Measurements from ENCODE around the gene CSNK1G2. TPM values are rescaled to one million over a fixed set of nuclear protein-coding genes. Genes with fewer than 3 reads are reported as not detected.

Gene CSNK1G2
- total RNA-seq: 24.5 TPM
- long read RNA-seq, transcript CSNK1G2-201 (12 exons, 2,918 nt): major isoform, 46 of 65 reads
- long read RNA-seq, partial matches to known transcripts: 6 of 65 reads
- long read RNA-seq, other reads (novel, unspliced or antisense): 13 of 65 reads

DNA sequence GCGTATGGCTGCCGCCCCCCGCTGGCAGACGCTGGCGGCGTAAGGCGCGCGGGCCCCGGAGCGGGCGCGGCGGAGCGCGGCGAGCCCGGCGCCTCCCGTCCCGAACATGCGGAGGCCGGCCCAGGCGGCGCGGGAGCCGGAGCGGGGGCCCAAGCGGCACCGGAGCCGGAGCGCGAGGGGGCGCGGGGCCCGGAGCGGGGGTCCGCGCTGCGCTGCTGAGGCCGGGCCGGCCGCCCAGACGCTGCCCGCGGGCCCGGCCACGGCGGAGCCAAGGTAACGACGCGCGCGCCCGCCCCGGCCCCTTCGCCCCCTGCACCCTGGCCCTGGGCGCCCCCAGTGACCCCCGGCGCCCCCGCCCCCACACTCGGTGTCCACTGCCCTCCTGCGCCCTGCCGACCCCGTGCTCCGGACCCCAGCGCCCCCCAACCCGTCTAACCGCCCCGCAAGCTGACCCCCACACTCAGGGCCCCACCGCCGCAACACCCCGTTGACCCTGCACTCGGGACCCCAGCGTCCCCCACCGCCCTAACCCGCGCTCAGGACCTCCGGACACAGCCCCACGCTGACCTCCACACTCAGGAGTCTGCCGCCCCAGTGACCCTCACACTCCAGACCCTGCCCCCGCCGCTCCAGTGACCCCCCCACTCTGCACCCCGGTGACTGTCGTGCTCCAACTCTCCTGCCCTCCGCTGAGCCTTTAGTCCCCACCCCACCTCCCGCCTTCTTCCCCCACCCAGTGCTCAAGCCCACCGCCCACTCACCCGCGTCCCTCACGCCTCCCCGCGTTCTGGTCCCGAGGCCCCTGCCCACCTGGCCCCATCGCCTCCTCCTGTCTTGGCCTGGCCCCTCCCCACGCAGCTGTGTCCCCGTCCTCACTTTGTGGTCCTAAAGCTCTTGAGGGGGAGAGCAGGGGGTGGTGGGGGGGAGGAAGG is at the start of gene CSNK1G2:
CSNK1G2 (plus strand) TSS at position 27 of the 932 bp plus-strand sequence. CDS start 28,601 bp downstream, outside the sequence.
- H3K9me3 ChIP-seq (replicated peaks): no peaks in the 10 kb centered on the region
- H3K27ac ChIP-seq (replicated peaks): peak within 1 kb of the TSS; percentile 99
- no peaks in the 10 kb centered on the region for H3K27me3 ChIP-seq (ENCODE audit: low read depth)
- TF ChIP-seq, protein P1, sequence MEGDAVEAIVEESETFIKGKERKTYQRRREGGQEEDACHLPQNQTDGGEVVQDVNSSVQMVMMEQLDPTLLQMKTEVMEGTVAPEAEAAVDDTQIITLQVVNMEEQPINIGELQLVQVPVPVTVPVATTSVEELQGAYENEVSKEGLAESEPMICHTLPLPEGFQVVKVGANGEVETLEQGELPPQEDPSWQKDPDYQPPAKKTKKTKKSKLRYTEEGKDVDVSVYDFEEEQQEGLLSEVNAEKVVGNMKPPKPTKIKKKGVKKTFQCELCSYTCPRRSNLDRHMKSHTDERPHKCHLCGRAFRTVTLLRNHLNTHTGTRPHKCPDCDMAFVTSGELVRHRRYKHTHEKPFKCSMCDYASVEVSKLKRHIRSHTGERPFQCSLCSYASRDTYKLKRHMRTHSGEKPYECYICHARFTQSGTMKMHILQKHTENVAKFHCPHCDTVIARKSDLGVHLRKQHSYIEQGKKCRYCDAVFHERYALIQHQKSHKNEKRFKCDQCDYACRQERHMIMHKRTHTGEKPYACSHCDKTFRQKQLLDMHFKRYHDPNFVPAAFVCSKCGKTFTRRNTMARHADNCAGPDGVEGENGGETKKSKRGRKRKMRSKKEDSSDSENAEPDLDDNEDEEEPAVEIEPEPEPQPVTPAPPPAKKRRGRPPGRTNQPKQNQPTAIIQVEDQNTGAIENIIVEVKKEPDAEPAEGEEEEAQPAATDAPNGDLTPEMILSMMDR (IDR thresholded peaks at IDR 0.05; ENCODE audit: borderline replicate concordance): peak; percentile 26
- intact Hi-C loops (cut with micrococcal nuclease): no loop called here
- peaks cover 52% of the 10 kb centered on the region for H3K4me1 ChIP-seq
- H3K36me3 ChIP-seq: no peaks in the 10 kb centered on the region
- peak within 1 kb of the TSS; percentile 81 for H3K4me3 ChIP-seq
- no peak for DNase-seq

DNA sequence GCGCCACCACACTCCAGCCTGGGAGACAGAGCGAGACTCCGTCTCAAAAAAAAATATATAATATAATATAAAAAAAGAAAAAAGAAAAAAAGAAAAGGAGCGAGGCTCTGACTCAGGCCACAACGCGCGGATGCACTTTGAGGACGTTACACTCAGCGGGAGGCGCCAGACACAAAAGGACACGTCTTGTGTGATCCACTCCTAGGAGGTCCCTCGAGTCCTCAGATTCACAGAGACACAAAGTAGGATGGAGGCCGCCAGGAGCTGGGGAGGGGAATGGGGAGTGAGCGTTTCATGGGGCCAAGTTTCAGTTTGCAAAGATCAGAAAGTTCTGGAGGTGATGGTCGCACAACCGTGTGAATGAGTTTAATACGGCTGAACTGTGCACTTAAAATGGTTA is 47.2 kb upstream of the CSNK1G2 start:
- Histone ChIP-seq H3K4me3 (no peak overlapping the region), H3K36me3 (no peaks in the 10 kb centered on the region), H3K4me1 (peaks cover 29% of the 10 kb centered on the region), H3K27ac (replicated peaks) (no peak overlapping the region), H3K9me3 (replicated peaks) (no peaks in the 10 kb centered on the region), H3K27me3 (ENCODE audit: low read depth) (no peaks in the 10 kb centered on the region)
- intact Hi-C loops (cut with micrococcal nuclease): no loop called here
- TF ChIP-seq, protein P1 (IDR thresholded peaks at IDR 0.05; ENCODE audit: borderline replicate concordance): no peak
- no peak for DNase-seq

DNA sequence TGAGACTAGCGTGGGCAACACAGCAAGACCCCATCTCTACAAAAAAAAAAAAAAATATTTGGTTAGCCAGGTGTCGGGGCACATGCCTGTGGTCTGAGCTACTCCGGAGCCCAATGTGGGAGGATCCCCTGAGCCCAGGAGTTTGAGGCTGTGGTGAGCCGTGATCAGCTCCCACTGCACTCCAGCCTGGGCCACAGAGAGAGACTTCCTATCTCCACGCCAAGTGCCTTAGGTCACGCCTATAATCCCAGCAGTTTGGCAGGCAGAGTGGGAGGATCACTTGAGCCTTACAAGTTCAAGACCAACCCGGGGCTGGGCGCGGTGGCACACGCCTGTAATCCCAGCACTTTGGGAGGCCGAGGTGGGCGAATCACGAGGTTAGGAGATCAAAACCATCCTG is 44.5 kb upstream of the CSNK1G2 start:
- Histone ChIP-seq H3K27ac (replicated peaks) (no peak overlapping the region), H3K4me3 (no peak overlapping the region), H3K36me3 (no peaks in the 10 kb centered on the region), H3K4me1 (peaks cover 29% of the 10 kb centered on the region), H3K27me3 (ENCODE audit: low read depth) (no peaks in the 10 kb centered on the region), H3K9me3 (replicated peaks) (no peaks in the 10 kb centered on the region)
- DNase-seq: no peak
- intact Hi-C loops (cut with micrococcal nuclease): no loop called here
- TF ChIP-seq, protein P1 (IDR thresholded peaks at IDR 0.05; ENCODE audit: borderline replicate concordance): no peak

DNA sequence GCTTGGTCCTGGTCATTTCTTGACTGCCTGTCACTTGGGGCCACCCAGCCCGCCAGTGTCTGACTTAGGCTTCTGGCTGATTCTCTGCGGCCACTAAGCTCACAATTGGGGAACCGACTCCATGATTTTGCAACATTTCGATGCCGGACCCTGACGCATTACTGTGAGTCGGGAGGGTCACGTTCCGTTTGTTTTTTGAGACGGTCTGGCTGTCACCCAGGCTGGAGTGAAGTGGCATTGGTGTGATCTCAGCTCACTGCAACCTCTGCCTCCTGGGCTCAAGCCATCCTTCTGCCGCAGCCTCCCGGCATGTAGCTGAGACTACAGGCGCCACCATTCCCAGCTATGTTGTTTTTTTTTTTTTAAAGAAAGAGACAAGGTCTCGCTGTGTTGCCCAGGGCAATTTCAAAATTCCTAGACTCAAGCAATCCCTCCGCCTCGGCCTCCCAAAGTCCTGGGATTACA is 39.0 kb upstream of the CSNK1G2 start:
- Histone ChIP-seq H3K4me1 (peaks cover 24% of the 10 kb centered on the region), H3K9me3 (replicated peaks) (no peaks in the 10 kb centered on the region), H3K27ac (replicated peaks) (peak overlapping the region; percentile 40), H3K36me3 (no peaks in the 10 kb centered on the region), H3K4me3 (no peak overlapping the region), H3K27me3 (ENCODE audit: low read depth) (no peaks in the 10 kb centered on the region)
- intact Hi-C loops (cut with micrococcal nuclease): no loop called here
- TF ChIP-seq, protein P1 (IDR thresholded peaks at IDR 0.05; ENCODE audit: borderline replicate concordance): no peak
- peak; percentile 39 for DNase-seq

DNA sequence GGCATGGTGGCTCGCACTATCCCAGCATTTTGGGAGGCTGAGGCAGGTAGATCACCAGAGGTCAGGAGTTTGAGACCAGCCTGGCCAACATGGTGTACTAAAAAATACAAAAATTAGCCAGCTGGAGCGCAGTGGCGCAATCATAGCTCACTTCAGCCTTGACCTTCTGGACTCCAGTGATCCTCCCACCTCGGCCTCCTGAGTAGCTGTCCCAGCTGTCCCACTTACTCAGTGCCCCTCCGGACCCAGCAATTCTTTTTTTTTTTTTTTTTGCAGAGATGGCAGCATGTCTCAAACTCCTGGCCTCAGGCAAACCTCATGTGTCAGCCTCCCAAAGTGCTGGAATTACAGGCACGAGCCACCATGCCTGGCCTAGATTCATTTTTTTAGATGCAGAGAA is 38.0 kb upstream of the CSNK1G2 start:
- Histone ChIP-seq H3K9me3 (replicated peaks) (no peaks in the 10 kb centered on the region), H3K4me3 (no peak overlapping the region), H3K27me3 (ENCODE audit: low read depth) (no peaks in the 10 kb centered on the region), H3K4me1 (peaks cover 14% of the 10 kb centered on the region), H3K27ac (replicated peaks) (peak overlapping the region; percentile 8), H3K36me3 (no peaks in the 10 kb centered on the region)
- intact Hi-C loops (cut with micrococcal nuclease): no loop called here
- DNase-seq: no peak
- TF ChIP-seq, protein P1 (IDR thresholded peaks at IDR 0.05; ENCODE audit: borderline replicate concordance): no peak
